ENCODE data around the gene RPLP1.

Gene RPLP1

DNA sequence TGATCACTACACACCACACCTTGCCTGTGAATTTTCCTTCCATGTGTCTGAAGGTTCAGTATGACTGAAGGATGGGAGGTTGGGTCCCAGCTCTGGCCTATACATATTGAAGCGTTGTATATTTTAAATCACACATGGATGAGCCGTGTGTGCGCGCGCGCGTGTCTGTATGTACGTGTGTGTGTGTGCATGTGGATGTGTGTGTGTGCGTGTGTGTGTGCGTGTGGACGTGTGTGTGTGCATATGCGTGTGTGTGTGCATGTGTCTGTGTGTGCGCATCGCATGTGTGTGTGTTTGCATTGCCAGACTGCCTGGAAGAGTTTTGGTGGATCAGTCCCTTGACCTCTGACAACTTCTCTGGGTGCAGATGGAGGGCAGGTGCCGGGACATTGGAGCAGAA is 45.7 kb downstream of the RPLP1 start:
- no peak for DNase-seq (ENCODE audit: low read depth)

DNA sequence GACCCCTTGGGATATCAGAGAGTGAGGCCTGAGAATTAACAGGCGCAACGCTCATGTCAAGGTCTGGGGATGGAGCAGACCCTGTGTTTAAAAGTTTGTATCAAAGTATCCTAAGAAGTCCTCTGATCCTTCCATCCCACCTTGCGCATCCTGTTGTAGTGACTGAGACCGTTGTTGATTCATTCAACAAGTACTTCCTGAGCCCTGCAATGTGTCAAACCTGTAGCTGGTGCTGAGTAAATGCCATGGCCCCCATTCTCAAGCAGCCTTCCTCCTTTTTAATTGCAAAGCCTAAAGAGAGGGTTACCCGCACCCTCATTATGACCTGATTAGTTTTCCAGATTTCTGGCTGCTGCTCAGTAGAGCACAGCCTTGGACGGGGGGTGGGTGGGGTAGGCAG is 46.4 kb downstream of the RPLP1 start:
- DNase-seq (ENCODE audit: low read depth): no peak

DNA sequence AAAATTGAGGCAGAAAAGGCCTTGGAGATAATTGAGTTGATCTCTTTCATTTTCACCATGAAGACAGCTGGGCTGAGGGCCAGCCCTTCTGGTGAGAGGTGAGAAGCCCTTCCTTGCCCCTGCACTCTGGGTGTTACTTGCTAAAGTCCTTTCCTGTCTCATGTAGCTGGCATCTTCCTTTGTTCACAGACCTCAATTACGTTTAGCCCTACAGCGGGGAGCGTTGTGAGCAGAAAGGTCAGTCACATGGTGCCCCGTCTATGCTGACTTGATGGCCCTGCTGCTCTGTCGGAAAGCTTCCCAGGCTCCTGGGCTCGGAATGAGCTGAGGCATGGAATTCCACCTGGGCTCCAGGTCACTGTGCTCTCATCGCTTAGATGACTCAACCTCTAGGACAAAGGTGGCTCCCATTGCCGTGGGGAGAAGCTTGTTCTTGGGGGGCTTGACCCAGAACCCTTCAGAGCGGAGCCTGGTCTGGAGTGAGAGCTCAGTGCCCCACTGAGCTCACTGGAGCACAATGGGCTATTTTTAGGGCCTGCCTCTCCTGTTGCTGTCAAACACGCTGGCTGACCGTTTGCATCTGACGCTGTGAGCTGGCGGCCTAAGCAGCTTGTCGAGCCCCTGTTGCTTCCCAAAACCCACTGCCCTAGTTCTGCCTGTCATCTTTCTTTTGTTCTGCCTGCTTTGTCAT is 47.0 kb downstream of the RPLP1 start:
- no peak for DNase-seq (ENCODE audit: low read depth)

- no peak for DNase-seq (ENCODE audit: low read depth)
Measured at GRCh38 chr15:69500339-69500738, 47.7 kb downstream of the RPLP1 start.

- DNase-seq (ENCODE audit: low read depth): no peak
Measured at GRCh38 chr15:69501456-69501855, 48.8 kb downstream of the RPLP1 start.

DNA sequence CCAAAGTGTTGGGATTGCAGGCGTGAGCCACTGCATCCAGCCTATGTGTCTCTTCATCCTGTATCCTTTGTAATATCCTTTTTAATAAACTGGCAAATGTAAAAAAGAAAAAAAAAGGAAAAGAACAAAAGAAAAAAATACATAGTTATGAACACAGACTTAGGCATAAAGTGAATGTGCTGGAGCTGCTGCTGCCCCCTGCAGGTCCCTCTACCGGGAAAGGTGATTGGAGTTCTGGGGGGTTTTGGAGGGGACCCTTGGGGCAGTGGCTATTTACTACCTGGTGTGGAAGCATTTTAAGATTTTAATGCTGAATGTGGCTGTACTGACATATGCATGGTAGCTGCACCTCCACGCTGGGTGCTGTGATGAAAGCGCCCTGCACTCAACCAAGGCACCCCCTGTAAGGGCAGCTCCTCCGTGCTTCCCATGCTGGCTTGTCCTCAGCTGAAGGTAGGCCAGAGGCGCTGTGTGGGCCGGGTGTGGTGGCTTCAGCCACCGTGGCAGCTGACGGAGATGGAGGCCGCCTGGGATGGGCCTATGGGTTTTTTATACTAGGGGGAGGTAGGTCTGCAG is 49.9 kb downstream of the RPLP1 start:
- DNase-seq (ENCODE audit: low read depth): no peak

- no peak for DNase-seq (ENCODE audit: low read depth)
Measured at GRCh38 chr15:69504352-69505040, 51.9 kb downstream of the RPLP1 start.

Measured in stimulated activated CD4-positive, alpha-beta T cell treated with anti-CD3 and anti-CD28 coated beads, Interleukin-2, amount 100 ng/mL, for 4 hours (primary cell).